ENCODE data around the gene ATP9B.

The ATP9B gene

GRCh38 chr18:79173742-79174141 is 104.5 kb downstream of the ATP9B start:
- no peak for DNase-seq (ENCODE audit: low read depth)
- no peak overlapping the region for H3K4me3 ChIP-seq (ENCODE audit: low read depth, low read length)
- no peak for TF ChIP-seq CTCF (IDR thresholded peaks at IDR 0.05; ENCODE audit: low read depth, low read length, missing control alignments)

- no peak overlapping the region for H3K4me3 ChIP-seq (ENCODE audit: low read depth, low read length)
- TF ChIP-seq CTCF (IDR thresholded peaks at IDR 0.05; ENCODE audit: low read depth, low read length, missing control alignments): no peak
- no peak for DNase-seq (ENCODE audit: low read depth)
Observed at GRCh38 chr18:79178113-79178531, 108.9 kb downstream of the ATP9B start.

- no peak for TF ChIP-seq CTCF (IDR thresholded peaks at IDR 0.05; ENCODE audit: low read depth, low read length, missing control alignments)
- H3K4me3 ChIP-seq (ENCODE audit: low read depth, low read length): no peak overlapping the region
- no peak for DNase-seq (ENCODE audit: low read depth)
Observed at GRCh38 chr18:79182047-79182713, 113.0 kb downstream of the ATP9B start.

- no peak overlapping the region for H3K4me3 ChIP-seq (ENCODE audit: low read depth, low read length)
- TF ChIP-seq CTCF (IDR thresholded peaks at IDR 0.05; ENCODE audit: low read depth, low read length, missing control alignments): no peak
- DNase-seq (ENCODE audit: low read depth): no peak
Observed at GRCh38 chr18:79185648-79186047, 116.5 kb downstream of the ATP9B start.

GRCh38 chr18:79186649-79187048 is 117.5 kb downstream of the ATP9B start:
- TF ChIP-seq CTCF (IDR thresholded peaks at IDR 0.05; ENCODE audit: low read depth, low read length, missing control alignments): no peak
- no peak overlapping the region for H3K4me3 ChIP-seq (ENCODE audit: low read depth, low read length)
- DNase-seq (ENCODE audit: low read depth): peak; percentile 27

GRCh38 chr18:79187532-79188277 is 118.5 kb downstream of the ATP9B start:
- DNase-seq (ENCODE audit: low read depth): no peak
- TF ChIP-seq CTCF (IDR thresholded peaks at IDR 0.05; ENCODE audit: low read depth, low read length, missing control alignments): no peak
- H3K4me3 ChIP-seq (ENCODE audit: low read depth, low read length): no peak overlapping the region

All from GM12864 (cell line).